Cardiac septum (tissue), 1 donor: ENCODE data around the gene ST7. TPM values are rescaled to one million over a fixed set of nuclear protein-coding genes. Genes with fewer than 3 reads are reported as not detected.
"Not testable (repeated sequence)": the region's sequence is repeated elsewhere in the genome, so short reads cannot be mapped to it uniquely, and the experiment has no call there.

Source experiments
- DNase-seq: peaks from one replicate; pipeline ENCODE4 v3.0.0-alpha.2; 2020; ENCODE audit warnings: low spot score
- intact Hi-C: fragments of 100-400 bp; cut with DNase I; formaldehyde crosslinking; loops from one replicate; pipeline ENCODE4 v1.14.0; 2022
- total RNA-seq: library from RNA; stranded (reverse); fragmentation: NEBNext Ultra II Directional; extraction: Animal tissue kit (Norgen Biotek cat#: 25700); gene quantifications from one replicate; pipeline ENCODE4 v1.2.1, GENCODE V29; 2021
- donor health status: DM: no; HTN: no; CAD: no.

ST7 gene
- total RNA-seq, 1 donor from 2014 or later: 23.4 TPM

GRCh38 chr7:117111535-117111934 lies 158.2 kb downstream of the ST7 start:
- intact Hi-C loops: loop anchor here (10.0 kb wide), 1 partner anchor 67 kb away; no protein-coding TSS in a partner anchor
- no peak for DNase-seq

GRCh38 chr7:117112640-117113039 lies 159.3 kb downstream of the ST7 start:
- no peak for DNase-seq
- intact Hi-C loops: loop anchor here (10.0 kb wide), 1 partner anchor 68 kb away; no protein-coding TSS in a partner anchor

GRCh38 chr7:117113871-117114270 lies 160.6 kb downstream of the ST7 start:
- no peak for DNase-seq
- intact Hi-C loops: loop anchor here (10.0 kb wide), 1 partner anchor 69 kb away; no protein-coding TSS in a partner anchor

GRCh38 chr7:117114272-117114671 lies 161.0 kb downstream of the ST7 start:
- DNase-seq: no peak
- intact Hi-C loops: loop anchor here (10.0 kb wide), 1 partner anchor 69 kb away; no protein-coding TSS in a partner anchor

- no peak for DNase-seq
- intact Hi-C loops: loop anchor here (10.0 kb wide), 1 partner anchor 71 kb away; no protein-coding TSS in a partner anchor
Observed at GRCh38 chr7:117116211-117116610, 162.9 kb downstream of the ST7 start.

GRCh38 chr7:117117172-117117571 lies 163.9 kb downstream of the ST7 start:
- intact Hi-C loops: loop anchor here (10.0 kb wide), 1 partner anchor 72 kb away; no protein-coding TSS in a partner anchor
- no peak for DNase-seq

GRCh38 chr7:117118579-117119180 lies 165.4 kb downstream of the ST7 start:
- no peak for DNase-seq
- intact Hi-C loops: loop anchor here (2.0 to 10.0 kb wide), 3 partner anchors 74 to 188 kb away; no protein-coding TSS in a partner anchor

GRCh38 chr7:117119192-117119924 lies 166.1 kb downstream of the ST7 start:
- DNase-seq: peak; percentile 80
- intact Hi-C loops: loop anchor here (2.0 to 10.0 kb wide), 3 partner anchors 75 to 189 kb away; no protein-coding TSS in a partner anchor

GRCh38 chr7:117120321-117120720 lies 167.0 kb downstream of the ST7 start:
- intact Hi-C loops, DNase-seq: not testable (repeated sequence)

- intact Hi-C loops, DNase-seq: not testable (repeated sequence)
Observed at GRCh38 chr7:117122036-117122435, 168.7 kb downstream of the ST7 start.

GRCh38 chr7:117122536-117122935 lies 169.2 kb downstream of the ST7 start:
- intact Hi-C loops: no loop called here

GRCh38 chr7:117123311-117123926 lies 170.1 kb downstream of the ST7 start:
- intact Hi-C loops: no loop called here
- DNase-seq: no peak

More at GRCh38 chr7:117122536-117122935, 169.2 kb downstream of the ST7 start:
- DNase-seq: no peak

GRCh38 chr7:117124591-117125220 lies 171.4 kb downstream of the ST7 start:
- intact Hi-C loops: no loop called here
- no peak for DNase-seq

- intact Hi-C loops: no loop called here
Observed at GRCh38 chr7:117126676-117127075, 173.4 kb downstream of the ST7 start.

GRCh38 chr7:117127585-117128168 lies 174.4 kb downstream of the ST7 start:
- DNase-seq: no peak
- intact Hi-C loops: no loop called here

More at GRCh38 chr7:117126676-117127075, 173.4 kb downstream of the ST7 start:
- no peak for DNase-seq

- no peak for DNase-seq
- intact Hi-C loops: no loop called here
Observed at GRCh38 chr7:117129521-117129955, 176.2 kb downstream of the ST7 start.

- no peak for DNase-seq
- intact Hi-C loops: no loop called here
Observed at GRCh38 chr7:117130262-117130661, 177.0 kb downstream of the ST7 start.

- DNase-seq: no peak
- intact Hi-C loops: no loop called here
Observed at GRCh38 chr7:117132321-117133120, 179.2 kb downstream of the ST7 start.
